NCI-H2227 (cell line): ENCODE measurements around the gene CFAP73.

Experiments used
- DNase-seq: peaks from one replicate; lab custom pipeline; 2025; ENCODE audit not compliant: unreplicated experiment; lab: John Stamatoyannopoulos, UW

The CFAP73 gene

DNA sequence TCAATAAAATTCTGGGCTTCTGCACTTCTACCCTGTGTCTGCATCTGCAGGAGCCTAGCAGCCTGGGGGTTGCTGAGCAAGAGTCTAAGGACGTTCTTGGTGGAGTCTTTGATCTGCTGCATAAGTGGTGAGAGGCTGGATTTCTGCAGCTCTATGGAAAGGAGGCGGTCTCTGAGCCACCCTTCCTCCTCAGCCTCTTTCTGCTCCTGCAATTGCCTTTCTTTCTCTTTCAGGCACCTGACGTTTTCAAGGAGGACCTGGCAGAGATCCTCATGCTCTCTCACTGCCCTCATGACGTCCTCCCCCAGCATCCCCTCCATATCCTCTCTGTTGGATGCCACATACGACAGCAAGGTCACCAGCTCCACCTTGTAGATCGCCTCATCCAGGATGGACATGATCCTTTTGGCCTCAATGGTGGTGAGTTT, 58.1 kb downstream of the CFAP73 start:
- DNase-seq, result no peak

DNA sequence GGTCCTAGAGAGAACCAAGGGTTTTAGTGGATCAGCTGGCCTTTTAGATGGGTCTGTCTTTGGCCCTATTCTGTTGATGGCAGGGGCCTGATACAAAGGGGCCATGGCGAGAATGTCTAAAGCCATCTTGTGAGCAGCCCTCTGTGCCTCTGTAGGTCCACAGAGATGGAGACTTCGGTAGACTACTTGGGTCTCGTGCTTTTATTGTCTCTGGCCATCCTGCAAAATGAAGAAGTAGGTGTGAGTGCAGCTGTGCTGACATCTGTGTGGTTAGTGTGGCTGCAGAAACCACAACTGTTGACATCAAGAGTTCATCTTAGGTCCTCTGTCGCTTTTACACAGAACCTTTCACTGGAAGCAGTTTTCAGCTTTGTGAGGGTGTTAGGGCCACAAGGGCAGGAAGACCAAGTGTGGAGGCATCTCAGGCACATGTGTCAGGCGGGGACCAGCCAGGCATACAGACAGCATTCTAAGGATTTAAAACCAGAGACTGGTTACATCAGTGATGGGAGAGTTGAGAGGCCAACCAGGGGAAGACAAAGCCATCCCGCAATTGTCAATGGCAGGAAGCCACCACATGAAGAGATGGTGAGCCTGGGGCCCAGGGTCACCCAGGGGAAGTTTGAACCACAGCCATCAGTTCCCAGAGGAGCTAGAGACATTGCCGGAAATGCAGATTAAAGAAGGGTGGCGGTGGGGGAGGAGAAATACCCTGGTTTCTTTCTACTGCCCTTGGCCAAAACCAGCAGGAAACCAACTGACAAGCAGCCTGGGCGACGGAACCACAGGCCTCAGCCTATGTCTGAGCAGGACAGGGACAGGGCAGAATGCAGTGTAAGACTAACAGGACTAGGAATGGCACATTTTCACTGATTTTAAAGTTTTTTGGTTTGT, 58.8 kb downstream of the CFAP73 start:
- DNase-seq, result no peak
